ENCODE measurements around the gene ARHGAP18.

ARHGAP18 gene

DNA sequence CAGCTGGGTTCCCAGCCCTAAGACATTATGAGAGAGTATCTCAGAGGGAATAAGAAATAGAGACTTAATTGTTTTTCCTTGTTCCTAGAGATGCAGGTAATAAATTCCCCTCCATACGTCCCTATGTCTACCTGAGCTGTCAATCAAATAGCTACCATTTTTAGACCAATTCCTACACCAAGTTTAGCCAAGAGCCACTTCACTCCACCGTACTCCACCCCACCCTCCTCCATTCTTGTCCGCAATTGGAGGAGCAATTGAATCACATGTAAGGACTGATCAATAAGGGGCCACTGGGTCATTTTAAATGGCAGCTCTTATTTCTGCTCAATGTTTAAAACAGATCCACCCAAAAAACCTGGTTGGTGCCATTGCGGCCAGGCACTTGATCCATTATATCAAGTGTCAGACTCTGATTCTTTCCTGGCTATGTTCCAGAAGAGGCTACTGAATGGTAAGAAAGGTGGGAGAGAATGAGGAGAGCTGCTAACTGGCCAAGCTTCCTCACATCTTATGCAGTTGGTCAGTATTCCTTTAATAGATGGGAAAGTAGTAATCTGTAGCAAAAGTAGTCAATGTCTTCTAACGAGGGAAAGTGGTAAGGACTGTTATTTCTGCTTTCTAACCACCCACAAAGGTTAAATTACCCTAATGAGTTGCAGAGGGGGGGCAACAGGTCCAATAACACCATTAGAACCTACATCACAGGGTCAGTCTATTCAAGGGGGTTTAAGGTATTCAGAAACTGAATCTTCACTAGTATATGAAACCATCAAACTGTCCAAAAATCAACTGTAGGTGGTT, 34.1 kb downstream of the ARHGAP18 start:
- no peak overlapping the region for H3K27ac Mint-ChIP-seq
- no peaks in the 10 kb centered on the region for H3K9me3 Mint-ChIP-seq
- peaks cover 40% of the 10 kb centered on the region for H3K4me1 Mint-ChIP-seq (ENCODE audit: low read depth)
- no peak overlapping the region for H3K4me3 Mint-ChIP-seq
- H3K36me3 Mint-ChIP-seq (ENCODE audit: low read depth) = peaks cover 7% of the 10 kb centered on the region
- H3K27me3 Mint-ChIP-seq (ENCODE audit: low read depth) = no peaks in the 10 kb centered on the region

DNA sequence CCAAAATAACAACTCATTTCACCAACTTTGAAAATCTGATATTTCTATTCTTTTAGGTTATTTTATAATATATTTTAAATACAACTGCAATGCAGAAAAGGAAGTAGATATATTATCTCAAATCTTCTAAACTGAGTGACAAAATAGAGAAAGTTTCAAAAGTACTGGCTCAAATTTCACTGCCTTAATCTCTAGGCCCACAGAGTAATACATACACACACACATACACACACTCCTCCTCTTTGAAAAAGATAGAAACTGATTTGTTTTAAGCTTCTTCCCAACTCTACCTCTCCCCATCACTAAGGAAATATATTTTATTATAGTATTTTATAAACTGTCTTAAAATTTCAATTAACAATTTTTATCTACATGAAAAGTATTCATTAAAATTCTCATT, 36.2 kb downstream of the ARHGAP18 start:
- H3K4me1 Mint-ChIP-seq (ENCODE audit: low read depth) = peaks cover 37% of the 10 kb centered on the region
- no peak overlapping the region for H3K27ac Mint-ChIP-seq

DNA sequence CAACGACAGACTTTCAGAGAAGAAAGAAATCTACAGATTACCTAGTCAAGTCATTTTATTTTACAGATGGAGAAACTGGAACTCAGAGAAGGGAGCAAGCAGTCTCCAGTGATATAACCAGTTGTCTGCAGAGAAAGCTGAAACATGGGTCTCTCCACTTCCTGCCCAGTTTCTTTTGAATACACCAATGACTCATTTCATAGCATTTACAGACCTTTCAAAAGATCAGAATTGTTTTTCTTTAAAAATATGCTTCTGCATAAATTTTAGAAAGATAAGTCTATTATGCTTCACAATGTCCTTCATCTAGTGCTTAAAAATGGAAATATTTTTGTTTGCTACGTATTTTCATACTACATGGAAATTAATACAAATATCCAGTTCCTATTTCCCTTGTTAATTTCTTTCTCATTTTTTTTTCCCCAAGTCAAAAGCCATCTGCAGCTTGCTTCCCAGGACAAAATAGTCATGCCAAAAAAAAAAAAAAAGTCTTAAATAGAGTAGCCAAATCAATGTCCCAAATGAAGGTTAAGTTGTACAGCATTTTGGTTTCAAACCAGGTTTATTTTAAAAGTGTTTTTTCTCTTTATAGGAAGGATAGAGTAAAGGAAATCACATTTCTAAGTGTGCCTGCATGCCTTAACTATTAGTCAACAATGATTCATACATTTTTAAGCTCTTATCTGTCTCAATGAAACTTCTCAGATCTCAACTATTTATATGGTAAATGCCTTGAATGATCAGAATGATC, 36.9 kb downstream of the ARHGAP18 start:
- Mint-ChIP-seq H3K4me1 (ENCODE audit: low read depth) (peaks cover 36% of the 10 kb centered on the region), H3K4me3 (peak overlapping the region; percentile 72), H3K9me3 (no peaks in the 10 kb centered on the region), H3K27me3 (ENCODE audit: low read depth) (peaks cover 3% of the 10 kb centered on the region), H3K36me3 (ENCODE audit: low read depth) (peaks cover 4% of the 10 kb centered on the region), H3K27ac (peak overlapping the region; percentile 91)

More for the DNA sequence above, 36.2 kb downstream of the ARHGAP18 start:
- Mint-ChIP-seq H3K9me3 (no peaks in the 10 kb centered on the region), H3K4me3 (no peak overlapping the region), H3K36me3 (ENCODE audit: low read depth) (peaks cover 4% of the 10 kb centered on the region), H3K27me3 (ENCODE audit: low read depth) (no peaks in the 10 kb centered on the region)

DNA sequence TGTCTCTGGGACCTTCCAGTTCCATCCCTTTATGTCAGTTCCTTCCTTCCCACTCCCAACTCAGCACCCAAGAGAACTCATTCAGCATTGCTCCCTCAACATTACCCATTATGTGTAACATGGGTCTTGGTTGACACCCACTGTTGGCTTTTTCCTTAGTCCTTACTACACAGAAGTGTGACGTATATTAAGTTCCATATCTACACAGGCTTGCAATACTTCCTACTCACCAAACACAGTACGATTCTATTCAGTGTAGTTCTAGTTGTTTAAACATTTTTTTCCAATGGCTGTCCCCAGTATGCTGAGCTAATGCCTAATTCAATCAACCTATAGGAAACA, 37.7 kb downstream of the ARHGAP18 start:
- peaks cover 5% of the 10 kb centered on the region for H3K36me3 Mint-ChIP-seq (ENCODE audit: low read depth)
- H3K27ac Mint-ChIP-seq = peak overlapping the region; percentile 91
- peaks cover 3% of the 10 kb centered on the region for H3K27me3 Mint-ChIP-seq (ENCODE audit: low read depth)
- H3K4me1 Mint-ChIP-seq (ENCODE audit: low read depth) = peaks cover 33% of the 10 kb centered on the region
- H3K4me3 Mint-ChIP-seq = peak overlapping the region; percentile 72
- H3K9me3 Mint-ChIP-seq = no peaks in the 10 kb centered on the region

DNA sequence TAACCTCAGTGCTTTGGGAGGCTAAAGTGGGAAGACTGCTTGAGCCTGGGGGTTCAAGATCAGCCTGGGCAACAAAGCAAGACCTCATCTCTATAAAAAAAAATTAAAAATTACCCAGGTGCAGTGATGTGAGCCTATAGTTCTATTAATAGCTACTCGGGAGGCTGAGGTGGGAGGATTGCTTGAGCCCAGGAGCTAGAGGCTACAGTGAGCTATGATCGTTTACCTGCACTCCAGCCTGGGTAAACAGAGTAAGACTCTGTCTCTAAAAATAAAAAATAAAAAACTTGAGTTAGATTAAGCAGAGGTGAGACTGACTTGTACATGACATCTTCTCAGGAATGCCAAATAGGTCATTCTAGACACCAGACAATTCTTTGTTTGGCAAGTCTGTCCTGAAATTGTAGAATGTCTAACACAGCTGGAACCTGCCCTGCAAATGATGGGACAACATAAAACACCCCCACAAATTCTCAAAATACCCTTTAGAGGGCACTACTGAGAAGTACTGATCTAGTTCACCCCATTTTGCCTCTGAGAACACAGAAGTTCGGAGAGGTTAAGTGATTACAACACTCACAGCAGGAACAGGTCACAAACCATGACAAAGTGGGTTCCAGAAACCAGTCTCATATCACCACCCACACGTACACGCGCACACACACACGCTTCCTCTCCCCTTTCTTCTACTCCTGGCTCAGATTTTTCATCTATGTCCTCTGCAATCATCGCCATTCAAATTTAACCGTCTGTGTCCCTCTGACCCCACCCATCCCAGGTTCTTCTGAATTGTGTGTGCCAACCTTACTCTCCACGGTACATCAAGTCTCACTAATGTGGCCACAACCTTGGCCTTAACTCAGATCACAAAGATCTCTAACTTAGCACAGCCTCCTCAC, 38.3 kb downstream of the ARHGAP18 start:
- Mint-ChIP-seq H3K4me3 (peak overlapping the region; percentile 72), H3K27ac (peak overlapping the region; percentile 91), H3K36me3 (ENCODE audit: low read depth) (peaks cover 5% of the 10 kb centered on the region), H3K4me1 (ENCODE audit: low read depth) (peaks cover 33% of the 10 kb centered on the region), H3K9me3 (no peaks in the 10 kb centered on the region), H3K27me3 (ENCODE audit: low read depth) (peaks cover 3% of the 10 kb centered on the region)

DNA sequence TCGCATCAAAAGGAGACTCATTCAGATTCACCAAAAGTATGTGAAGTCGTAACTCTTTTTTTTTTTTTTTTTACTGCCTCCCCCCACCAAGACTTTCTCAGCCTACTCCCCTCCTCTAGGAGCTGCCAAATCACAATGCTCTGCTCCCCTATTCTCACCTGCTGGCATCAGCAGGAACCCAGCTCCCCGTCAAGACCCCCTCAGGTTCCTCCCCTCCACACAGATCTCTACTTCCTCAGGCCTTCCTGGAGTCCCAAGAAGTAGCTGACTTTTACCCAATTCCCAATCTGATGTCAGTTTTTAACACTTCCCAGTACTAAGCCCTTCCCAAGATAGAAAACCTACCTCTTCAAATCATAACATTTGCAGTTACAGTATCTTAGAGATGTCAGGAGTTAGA, 39.3 kb downstream of the ARHGAP18 start:
- H3K4me1 Mint-ChIP-seq (ENCODE audit: low read depth) = peaks cover 40% of the 10 kb centered on the region

DNA sequence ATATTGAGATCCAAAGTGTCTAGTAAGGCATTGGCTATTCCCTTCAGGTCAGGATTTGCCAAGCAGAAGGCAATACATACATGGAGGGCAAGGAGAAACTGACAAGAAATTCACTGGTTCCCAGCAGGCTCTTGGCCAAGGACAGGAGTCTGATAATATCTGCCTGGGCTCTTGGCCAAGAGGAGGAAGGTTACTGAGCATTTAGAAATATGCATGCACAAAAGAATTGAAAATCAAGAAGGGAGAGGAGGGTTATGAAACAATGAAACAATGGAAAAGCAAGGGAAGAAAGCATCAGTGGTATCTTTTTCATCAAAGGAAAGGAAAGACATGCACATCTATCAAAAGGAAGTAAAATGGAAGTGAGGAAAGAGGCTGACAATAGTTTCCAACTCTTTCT, 42.4 kb downstream of the ARHGAP18 start:
- no peaks in the 10 kb centered on the region for H3K9me3 Mint-ChIP-seq
- H3K36me3 Mint-ChIP-seq (ENCODE audit: low read depth) = peaks cover 3% of the 10 kb centered on the region
- no peak overlapping the region for H3K27ac Mint-ChIP-seq
- peaks cover 3% of the 10 kb centered on the region for H3K27me3 Mint-ChIP-seq (ENCODE audit: low read depth)
- peaks cover 32% of the 10 kb centered on the region for H3K4me1 Mint-ChIP-seq (ENCODE audit: low read depth)
- no peak overlapping the region for H3K4me3 Mint-ChIP-seq

More for the DNA sequence above, 39.3 kb downstream of the ARHGAP18 start:
- Mint-ChIP-seq H3K4me3 (no peak overlapping the region), H3K27ac (peak overlapping the region; percentile 33), H3K36me3 (ENCODE audit: low read depth) (peaks cover 5% of the 10 kb centered on the region), H3K9me3 (no peaks in the 10 kb centered on the region), H3K27me3 (ENCODE audit: low read depth) (peaks cover 3% of the 10 kb centered on the region)

DNA sequence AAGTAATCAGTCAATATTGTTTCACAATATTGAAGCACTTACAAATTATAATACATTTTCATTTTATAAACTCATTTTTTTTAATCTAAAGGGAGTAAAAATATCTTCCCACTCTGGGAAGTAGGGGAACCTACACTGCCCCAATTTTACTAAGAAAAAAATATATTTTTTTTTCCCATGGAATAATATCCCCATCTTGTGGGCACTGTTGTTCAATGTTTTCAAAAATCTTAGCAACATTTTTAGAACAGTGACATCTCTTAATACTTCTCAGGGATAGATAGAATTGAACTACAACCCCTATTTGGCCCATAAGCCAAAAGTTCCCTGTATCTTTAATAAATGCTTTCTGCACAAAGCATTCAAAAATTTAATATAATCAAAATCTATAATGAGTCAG, 42.9 kb downstream of the ARHGAP18 start:
- H3K27me3 Mint-ChIP-seq (ENCODE audit: low read depth) = peaks cover 3% of the 10 kb centered on the region
- peaks cover 26% of the 10 kb centered on the region for H3K4me1 Mint-ChIP-seq (ENCODE audit: low read depth)
- H3K27ac Mint-ChIP-seq = no peak overlapping the region

DNA sequence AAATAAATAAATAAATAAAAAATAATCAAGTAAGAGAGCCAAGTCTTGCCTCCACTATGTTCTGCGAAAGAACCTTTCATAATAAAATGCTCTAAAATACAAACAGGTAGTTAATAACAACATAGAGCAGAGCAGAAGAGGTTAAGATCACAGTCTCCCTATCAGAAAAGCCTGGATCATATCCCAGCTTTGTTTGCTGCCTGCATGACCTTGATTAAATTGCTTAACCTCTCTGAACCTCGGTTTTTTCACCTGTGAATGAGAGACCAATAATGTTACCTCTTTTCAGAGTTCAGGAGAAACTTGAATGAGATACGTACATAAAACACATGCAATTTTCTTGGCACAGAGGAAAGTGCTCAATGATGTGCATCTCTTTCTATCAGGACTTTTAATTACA, 44.4 kb downstream of the ARHGAP18 start:
- Mint-ChIP-seq H3K27ac (no peak overlapping the region), H3K4me3 (no peak overlapping the region), H3K27me3 (ENCODE audit: low read depth) (peaks cover 3% of the 10 kb centered on the region), H3K36me3 (ENCODE audit: low read depth) (peaks cover 7% of the 10 kb centered on the region), H3K4me1 (ENCODE audit: low read depth) (peaks cover 17% of the 10 kb centered on the region), H3K9me3 (no peaks in the 10 kb centered on the region)

More for the DNA sequence above, 42.9 kb downstream of the ARHGAP18 start:
- no peaks in the 10 kb centered on the region for H3K9me3 Mint-ChIP-seq
- peaks cover 5% of the 10 kb centered on the region for H3K36me3 Mint-ChIP-seq (ENCODE audit: low read depth)
- H3K4me3 Mint-ChIP-seq = no peak overlapping the region

DNA sequence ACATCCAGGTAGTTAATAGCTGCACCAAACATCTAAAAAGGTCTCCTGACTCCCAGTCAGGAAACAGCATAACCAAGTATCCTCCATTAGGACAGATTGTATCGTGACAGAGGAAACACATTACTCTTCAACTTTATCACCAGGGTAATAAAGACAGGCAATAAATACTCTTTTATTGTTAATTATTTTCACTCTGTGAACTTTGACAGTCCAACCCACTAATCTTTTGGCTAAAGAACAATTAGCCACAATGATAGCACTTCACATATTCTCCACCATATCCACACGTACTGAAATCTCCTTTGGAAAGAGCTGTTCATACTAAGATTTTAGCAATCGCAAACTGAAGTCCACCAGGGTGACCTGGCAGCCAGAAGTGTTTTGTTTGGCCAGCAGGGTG, 46.4 kb downstream of the ARHGAP18 start:
- Mint-ChIP-seq H3K9me3 (no peaks in the 10 kb centered on the region), H3K4me1 (ENCODE audit: low read depth) (peaks cover 18% of the 10 kb centered on the region), H3K27ac (no peak overlapping the region), H3K27me3 (ENCODE audit: low read depth) (peaks cover 2% of the 10 kb centered on the region), H3K4me3 (no peak overlapping the region), H3K36me3 (ENCODE audit: low read depth) (peaks cover 10% of the 10 kb centered on the region)

DNA sequence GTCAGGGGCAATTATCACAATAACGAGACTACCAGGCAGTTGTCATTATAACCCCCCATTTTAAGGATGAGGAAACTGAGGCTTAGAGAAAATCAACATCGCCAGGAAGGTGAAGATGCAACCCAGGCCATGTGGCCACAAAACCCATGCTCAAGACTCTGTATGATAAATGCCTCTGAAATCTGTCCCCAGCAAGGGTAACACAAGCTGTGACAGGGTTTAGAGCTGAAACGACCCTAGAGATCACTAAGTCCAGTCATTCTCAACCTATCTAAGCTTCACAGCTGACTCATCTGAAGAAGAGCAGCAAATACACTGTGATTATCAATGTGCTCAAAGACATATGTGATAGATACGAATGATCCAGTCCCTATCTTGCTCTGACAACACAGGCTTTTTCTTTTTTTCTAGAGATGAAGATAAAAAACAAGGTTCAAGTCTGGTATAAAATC, 47.0 kb downstream of the ARHGAP18 start:
- Mint-ChIP-seq H3K36me3 (ENCODE audit: low read depth) (peaks cover 10% of the 10 kb centered on the region), H3K4me1 (ENCODE audit: low read depth) (peaks cover 17% of the 10 kb centered on the region)

DNA sequence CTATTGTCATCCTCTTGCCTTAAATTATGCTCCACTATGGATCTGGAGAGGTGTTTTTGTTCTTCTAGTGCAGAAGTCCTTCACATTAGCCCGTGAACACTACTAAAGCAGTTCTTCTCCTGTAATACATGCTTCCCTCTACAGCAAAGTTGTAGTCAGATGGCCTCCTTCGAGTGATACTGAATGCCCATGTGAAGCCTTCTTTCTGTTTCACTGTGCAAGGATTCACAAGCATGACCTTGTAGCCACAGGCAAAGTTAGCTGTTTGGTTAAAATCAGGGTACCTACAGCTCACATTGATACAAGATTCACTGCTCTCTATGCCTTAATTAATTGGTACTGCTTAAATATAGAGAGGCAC, 47.6 kb downstream of the ARHGAP18 start:
- H3K4me1 Mint-ChIP-seq (ENCODE audit: low read depth) = peaks cover 14% of the 10 kb centered on the region
- H3K27me3 Mint-ChIP-seq (ENCODE audit: low read depth) = no peaks in the 10 kb centered on the region
- H3K27ac Mint-ChIP-seq = peak overlapping the region; percentile 47
- H3K36me3 Mint-ChIP-seq (ENCODE audit: low read depth) = peaks cover 7% of the 10 kb centered on the region
- no peak overlapping the region for H3K4me3 Mint-ChIP-seq
- no peaks in the 10 kb centered on the region for H3K9me3 Mint-ChIP-seq

More for the DNA sequence above, 47.0 kb downstream of the ARHGAP18 start:
- Mint-ChIP-seq H3K27ac (no peak overlapping the region), H3K9me3 (no peaks in the 10 kb centered on the region), H3K4me3 (no peak overlapping the region), H3K27me3 (ENCODE audit: low read depth) (no peaks in the 10 kb centered on the region)

DNA sequence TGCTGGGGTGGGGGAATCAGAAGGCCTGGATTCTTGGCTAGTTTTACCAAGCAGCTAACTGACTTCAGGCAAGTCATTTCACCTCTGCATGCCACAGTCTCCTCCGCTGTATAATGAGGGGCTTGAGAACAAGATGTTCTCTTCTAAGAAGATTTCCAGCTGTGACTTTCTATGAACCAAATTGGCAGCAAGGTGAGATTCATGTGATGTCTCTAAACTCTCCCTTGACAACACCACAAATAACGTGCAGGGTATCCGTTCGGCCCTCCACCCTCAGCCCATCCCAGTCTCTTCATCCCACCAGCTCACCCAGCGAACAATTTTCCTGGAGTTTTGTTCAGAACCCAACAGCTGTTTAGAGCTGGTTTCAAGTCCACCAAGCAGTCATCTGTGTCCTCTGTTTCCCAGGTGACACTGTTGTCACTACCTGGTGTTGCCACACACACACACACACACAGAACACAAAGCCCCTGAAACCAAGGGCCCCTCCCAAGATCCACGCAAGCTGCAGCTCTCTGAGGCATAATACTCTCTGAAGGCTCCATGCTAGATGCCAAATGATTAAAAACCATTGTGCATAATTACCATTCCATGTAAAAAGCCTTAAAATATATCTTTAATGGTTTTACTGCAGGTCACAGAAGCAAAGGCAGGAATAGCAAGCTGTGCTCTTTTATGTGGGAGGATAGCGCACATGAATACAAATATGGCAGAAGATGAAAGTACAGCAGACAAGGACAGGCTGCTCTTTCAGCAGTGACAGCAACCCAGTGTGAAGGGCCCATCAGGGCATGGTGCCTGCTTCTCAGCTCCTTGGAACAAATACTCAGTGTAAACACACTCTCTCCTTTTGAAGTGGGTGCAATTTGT, 48.2 kb downstream of the ARHGAP18 start:
- Mint-ChIP-seq H3K27ac (no peak overlapping the region), H3K27me3 (ENCODE audit: low read depth) (no peaks in the 10 kb centered on the region), H3K9me3 (no peaks in the 10 kb centered on the region), H3K4me1 (ENCODE audit: low read depth) (peaks cover 13% of the 10 kb centered on the region), H3K36me3 (ENCODE audit: low read depth) (peaks cover 7% of the 10 kb centered on the region), H3K4me3 (no peak overlapping the region)

DNA sequence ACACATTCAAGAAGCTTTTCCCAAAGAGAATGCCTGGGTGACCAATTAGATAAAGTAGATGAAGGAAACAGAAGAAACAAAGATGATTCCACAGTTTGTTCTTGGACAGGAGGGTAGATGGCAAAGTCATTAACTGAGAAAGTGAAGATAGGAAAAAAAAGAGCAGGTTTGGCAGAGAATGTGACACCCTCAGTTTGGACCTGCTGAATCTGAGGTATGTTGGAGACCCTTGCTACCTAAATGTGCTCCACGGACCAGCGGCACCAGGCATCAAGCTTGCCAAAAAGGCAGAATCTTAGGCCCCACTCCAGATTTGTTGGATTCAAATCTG, 49.7 kb downstream of the ARHGAP18 start:
- no peak overlapping the region for H3K4me3 Mint-ChIP-seq
- no peaks in the 10 kb centered on the region for H3K27me3 Mint-ChIP-seq (ENCODE audit: low read depth)
- H3K27ac Mint-ChIP-seq = no peak overlapping the region
- peaks cover 7% of the 10 kb centered on the region for H3K36me3 Mint-ChIP-seq (ENCODE audit: low read depth)
- no peaks in the 10 kb centered on the region for H3K9me3 Mint-ChIP-seq
- peaks cover 6% of the 10 kb centered on the region for H3K4me1 Mint-ChIP-seq (ENCODE audit: low read depth)

Measured in T-helper 1 cell treated with Interleukin-12 subunit alpha and Interleukin-12 subunit beta and Interleukin-4 antibody, amounts not matched to agents 30 μg/mL and 1 μg/mL, for 36 hours (primary cell).